GM12891 (cell line): Measurements from ENCODE around the gene WNT3.

Experiments used
- PAX5 ChIP-seq: IDR thresholded peaks from 2 replicates; pipeline ENCODE4 v1.6.1; 2011; ENCODE audit warnings: low read length, moderate library complexity, mild to moderate bottlenecking; ENCODE audit not compliant: insufficient read depth, severe bottlenecking
- POLR2A ChIP-seq: IDR thresholded peaks from 2 replicates; pipeline ENCODE4 v1.6.1; 2011; ENCODE audit warnings: low read depth, low read length, control low read depth
- POLR2AphosphoS5 ChIP-seq: IDR thresholded peaks from 2 replicates; pipeline ENCODE4 v1.6.1; 2011; ENCODE audit warnings: low read depth, low read length, control low read depth
- POU2F2 ChIP-seq: IDR thresholded peaks from 2 replicates; pipeline ENCODE4 v1.6.1; 2011; ENCODE audit warnings: low read depth, mild to moderate bottlenecking, control low read depth, low read length, moderate library complexity
- SPI1 ChIP-seq: IDR thresholded peaks from 2 replicates; pipeline ENCODE4 v1.6.1; 2011; ENCODE audit warnings: low read depth, low read length, control low read depth
- TAF1 ChIP-seq: IDR thresholded peaks from 2 replicates; pipeline ENCODE4 v1.6.1; 2011; ENCODE audit warnings: low read depth, low read length, control low read depth

DNA sequence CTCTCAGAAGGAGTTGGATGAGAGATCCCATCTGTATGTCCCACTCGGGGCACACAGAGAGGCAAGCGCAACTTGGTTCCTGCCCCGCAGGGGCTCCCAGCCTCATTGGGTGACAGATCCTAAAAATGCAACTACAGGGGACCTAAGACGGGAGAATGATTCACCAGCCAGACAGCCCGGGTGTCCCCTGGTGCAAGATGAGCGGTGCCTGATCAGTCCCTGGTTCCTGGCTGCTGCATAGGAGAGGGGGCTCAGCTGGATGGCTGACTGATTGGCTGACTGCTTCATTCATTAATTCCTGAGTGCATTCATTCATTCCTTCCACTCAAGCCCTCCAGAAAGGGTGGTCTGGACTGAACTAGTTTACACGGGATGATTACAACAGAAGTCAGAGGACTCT, 22.0 kb downstream of the WNT3 start:
- TF ChIP-seq TAF1 (no peak), POLR2AphosphoS5 (no peak), POLR2A (no peak), SPI1 (no peak), PAX5 (no peak), POU2F2 (no peak)
